T-cell (primary cell): ENCODE results near the gene FNBP1L. TPM values are rescaled to one million over a fixed set of nuclear protein-coding genes. Genes with fewer than 3 reads are reported as not detected.
A peak's percentile ranks its signal among the peaks of the same experiment; 100 is the strongest.

ENCODE experiments used
- ATAC-seq, 4 experiments: fragments of 200-7000 bp in 3 of 4; fragments of 150-1000 bp in 1 of 4; cut with Tn5 transposase; replicated peaks in 1 of 4; 1 replicate in 3 of 4; 2 replicates in 1 of 4; pipeline ENCODE4 v1.10.0; 2021; ENCODE audit warnings: moderate library complexity in 3 of 4, mild to moderate bottlenecking in 2 of 4, moderate number of reproducible peaks in 1 of 4
- CTCF ChIA-PET, 2 donors: fragments of 300-600 bp; sonication (Branson Sonifier 250); formaldehyde crosslinking; loops; one replicate each; lab custom pipeline; 2022; ENCODE audit warnings: antibody characterized with exemption in 2 of 2; lab: Charles Lee
- POLR2A ChIA-PET, 2 donors: fragments of 300-600 bp; sonication (Branson Sonifier 250); formaldehyde crosslinking; loops; one replicate each; lab custom pipeline; 2022; ENCODE audit warnings: antibody characterized with exemption in 2 of 2; lab: Charles Lee
- DNase-seq, 35 experiments: peaks; one replicate each; pipeline versions ENCODE4 v3.0.0 to v3.0.0-alpha.2; 2013 to 2023
- H3K27ac ChIP-seq: one replicate; pipeline ENCODE4 v1.5.1; 2013; ENCODE audit warnings: low read length
- H3K27me3 ChIP-seq, 2 experiments: replicated peaks in 1 of 2; 1 replicate in 1 of 2; 2 replicates in 1 of 2; pipeline versions ENCODE4 v1.6.1 to v1.7.0; 2013; ENCODE audit warnings: low read length in 1 of 2, mixed read lengths in 1 of 2; ENCODE audit not compliant: control insufficient read depth in 2 of 2, insufficient read depth in 2 of 2; ENCODE audit errors: extremely low read depth in 1 of 2
- H3K36me3 ChIP-seq, 2 donors: 1 replicate in 1 of 2; 2 replicates in 1 of 2; pipeline versions ENCODE4 v1.6.1 to v1.7.0; 2013; ENCODE audit warnings: low read length in 1 of 2; ENCODE audit not compliant: control insufficient read depth in 2 of 2, insufficient read depth in 1 of 2; ENCODE audit errors: extremely low read depth in 1 of 2
- H3K4me1 ChIP-seq, 2 experiments: 1 replicate in 1 of 2; 2 replicates in 1 of 2; pipeline versions ENCODE4 v1.6.1 to v1.7.0; 2013; ENCODE audit warnings: low read length in 2 of 2, mixed read lengths in 1 of 2; ENCODE audit not compliant: insufficient read depth in 2 of 2, control insufficient read depth in 1 of 2; ENCODE audit errors: extremely low read depth in 1 of 2
- H3K4me3 ChIP-seq, 2 donors: 1 replicate in 1 of 2; 2 replicates in 1 of 2; pipeline versions ENCODE4 v1.5.1 to v1.7.0; 2013; ENCODE audit warnings: mild to moderate bottlenecking in 2 of 2, low read length in 1 of 2, moderate library complexity in 1 of 2; ENCODE audit not compliant: control insufficient read depth in 1 of 2; ENCODE audit errors: extremely low read depth in 1 of 2
- H3K9me3 ChIP-seq: 2 replicates; pipeline ENCODE4 v1.7.0; 2013
- H3K27ac Mint-ChIP-seq, 2 donors: one replicate each; pipeline ENCODE4 v1.8.0; 2020 to 2021; ENCODE audit warnings: mild to moderate bottlenecking in 2 of 2, mixed read lengths in 2 of 2
- H3K27me3 Mint-ChIP-seq, 2 donors: one replicate each; pipeline ENCODE4 v1.8.0; 2021 to 2022; ENCODE audit warnings: mixed read lengths in 2 of 2
- H3K36me3 Mint-ChIP-seq: one replicate; pipeline ENCODE4 v1.8.0; 2021; ENCODE audit warnings: mixed read lengths
- H3K4me1 Mint-ChIP-seq, 3 donors: one replicate each; pipeline ENCODE4 v1.8.0; 2020 to 2022; ENCODE audit warnings: mixed read lengths in 3 of 3, mild to moderate bottlenecking in 1 of 3
- H3K4me3 Mint-ChIP-seq, 3 donors: one replicate each; pipeline ENCODE4 v1.8.0; 2020 to 2022; ENCODE audit warnings: mild to moderate bottlenecking in 3 of 3, mixed read lengths in 3 of 3, moderate library complexity in 3 of 3
- H3K9me3 Mint-ChIP-seq, 3 donors: one replicate each; pipeline ENCODE4 v1.8.0; 2020 to 2022; ENCODE audit warnings: mixed read lengths in 3 of 3
- WGBS: methylation state at CpG from one replicate; pipeline ENCODE4 v1.1.5; 2013; ENCODE audit warnings: missing lambda C conversion rate; ENCODE audit not compliant: insufficient coverage; 5-methylcytosine and 5-hydroxymethylcytosine counted together
- total RNA-seq, 35 experiments: library from RNA in 6 of 35; stranded (reverse) in 6 of 35; fragments of 120-200 nt in 1 of 35; gene quantifications; one replicate each; pipeline versions ENCODE4 v1.2.1 to v1.2.4 and lab custom pipeline; 2013 to 2026

Gene FNBP1L
- total RNA-seq, 5 donors from 2014 or later (not counting 1 experiment from before 2014, with no cell fraction given): 1.2 to 3.2 (median 1.6) TPM

GRCh38 chr1:93440272-93440671, 7.6 kb upstream of the FNBP1L start:
- Histone ChIP-seq H3K27me3 (peaks cover 0 to 2% of the 10 kb centered on the region in 2 experiments), H3K27ac (no peak overlapping the region), H3K4me3 (no peak overlapping the region), H3K9me3 (no peaks in the 10 kb centered on the region), H3K4me1 (no peaks in the 10 kb centered on the region), H3K36me3 (no peaks in the 10 kb centered on the region)
- no peaks in the 10 kb centered on the region for H3K36me3 Mint-ChIP-seq
- POLR2A ChIA-PET: interaction anchor here in 1 of 2 donors (0.6 kb wide), 1 partner anchor 137 kb away, joined by 3 read pairs; no protein-coding TSS in a partner anchor
- DNase-seq (no peak), ATAC-seq (no peak)
- whole genome bisulfite sequencing: no CpG with 5 or more reads among the region's 4 CpGs
- H3K9me3 Mint-ChIP-seq: no peaks in the 10 kb centered on the region
- no peak overlapping the region for H3K27ac Mint-ChIP-seq
- H3K4me1 Mint-ChIP-seq: peaks cover 0 to 8% (median 2%) of the 10 kb centered on the region in 3 donors
- no peak overlapping the region for H3K4me3 Mint-ChIP-seq
- CTCF ChIA-PET: interaction anchor here in 1 of 2 donors (0.6 to 0.7 kb wide), 3 partner anchors 102 to 481 kb away, joined by 3 to 4 read pairs (median 3); no protein-coding TSS in a partner anchor
- peaks cover 4 to 7% of the 10 kb centered on the region in 2 donors for H3K27me3 Mint-ChIP-seq

- Mint-ChIP-seq H3K27ac (no peak overlapping the region), H3K36me3 (no peaks in the 10 kb centered on the region), H3K4me1 (peaks cover 0 to 8% (median 2%) of the 10 kb centered on the region in 3 donors), H3K9me3 (no peaks in the 10 kb centered on the region), H3K4me3 (no peak overlapping the region), H3K27me3 (peaks cover 5 to 6% of the 10 kb centered on the region in 2 donors)
- Histone ChIP-seq H3K9me3 (no peaks in the 10 kb centered on the region), H3K27ac (no peak overlapping the region), H3K27me3 (peaks cover 0 to 2% of the 10 kb centered on the region in 2 experiments), H3K36me3 (no peaks in the 10 kb centered on the region), H3K4me3 (no peak overlapping the region), H3K4me1 (no peaks in the 10 kb centered on the region)
- DNase-seq: no peak
- no peak for ATAC-seq
- POLR2A ChIA-PET: no interaction called here
- CTCF ChIA-PET: interaction anchor here in 1 of 2 donors (0.6 kb wide), 1 partner anchor 102 kb away, joined by 3 read pairs; no protein-coding TSS in a partner anchor
- no CpG with 5 or more reads among the region's 4 CpGs for WGBS
Observed at GRCh38 chr1:93440706-93441105, 7.2 kb upstream of the FNBP1L start.

- Histone ChIP-seq H3K4me3 (no peak overlapping the region), H3K4me1 (no peaks in the 10 kb centered on the region), H3K9me3 (no peaks in the 10 kb centered on the region), H3K27me3 (peaks cover 0 to 8% of the 10 kb centered on the region in 2 experiments), H3K36me3 (no peaks in the 10 kb centered on the region), H3K27ac (no peak overlapping the region)
- Mint-ChIP-seq H3K4me1 (peaks cover 2 to 10% (median 2%) of the 10 kb centered on the region in 3 donors), H3K4me3 (no peak overlapping the region), H3K36me3 (no peaks in the 10 kb centered on the region), H3K27ac (no peak overlapping the region), H3K9me3 (no peaks in the 10 kb centered on the region), H3K27me3 (peaks cover 6 to 7% of the 10 kb centered on the region in 2 donors)
- CTCF ChIA-PET: no interaction called here
- DNase-seq (no peak), ATAC-seq (no peak)
- POLR2A ChIA-PET: no interaction called here
Observed at GRCh38 chr1:93441589-93441988, 6.3 kb upstream of the FNBP1L start.

DNA sequence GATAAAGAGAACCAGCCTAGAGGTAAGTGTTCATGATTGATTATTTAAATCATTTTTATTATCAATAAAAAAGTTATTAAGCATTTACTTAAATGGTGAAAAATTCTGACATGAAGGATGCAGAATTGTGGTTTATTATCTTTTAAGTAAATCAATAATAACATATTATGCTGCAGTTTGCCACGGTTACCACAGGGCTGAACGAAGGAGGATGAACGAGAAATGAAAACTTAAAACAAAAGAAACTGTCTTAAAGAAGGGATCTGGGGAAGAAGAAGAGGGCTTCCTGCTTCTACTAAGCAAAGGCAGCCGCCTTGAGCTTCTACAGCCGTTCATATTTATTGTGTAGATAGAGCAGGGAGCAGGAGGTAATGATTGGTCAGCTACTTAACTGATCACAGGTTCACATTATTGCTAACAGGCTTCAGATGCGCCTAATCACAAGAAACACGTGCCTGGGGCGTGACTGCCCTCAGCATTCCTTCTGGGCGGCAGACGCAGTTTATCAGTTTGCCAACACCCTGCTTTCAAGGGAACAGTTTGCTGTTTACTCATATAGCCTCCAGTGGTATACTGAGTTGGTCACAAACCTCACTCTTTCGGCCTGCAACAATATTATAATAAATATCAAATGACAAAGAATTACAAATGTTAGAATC, 5.8 kb upstream of the FNBP1L start:
- ATAC-seq (no peak), DNase-seq (no peak)
- no peak overlapping the region for H3K27ac ChIP-seq
- peaks cover 0 to under 1% of the 10 kb centered on the region in 2 experiments for H3K4me1 ChIP-seq
- Mint-ChIP-seq H3K4me1 (peaks cover 4 to 15% (median 8%) of the 10 kb centered on the region in 3 donors), H3K27ac (peak overlapping the region in 1 of 2 donors; percentile 12), H3K9me3 (no peaks in the 10 kb centered on the region), H3K4me3 (no peak overlapping the region), H3K27me3 (peaks cover 8 to 12% of the 10 kb centered on the region in 2 donors), H3K36me3 (no peaks in the 10 kb centered on the region)
- 78% methylated on average over 6 of the region's 11 CpGs for WGBS
- H3K4me3 ChIP-seq: no peak overlapping the region
- peaks cover 0 to 11% of the 10 kb centered on the region in 2 experiments for H3K27me3 ChIP-seq
- H3K36me3 ChIP-seq: no peaks in the 10 kb centered on the region
- no peaks in the 10 kb centered on the region for H3K9me3 ChIP-seq
- CTCF ChIA-PET: no interaction called here
- POLR2A ChIA-PET: no interaction called here

DNA sequence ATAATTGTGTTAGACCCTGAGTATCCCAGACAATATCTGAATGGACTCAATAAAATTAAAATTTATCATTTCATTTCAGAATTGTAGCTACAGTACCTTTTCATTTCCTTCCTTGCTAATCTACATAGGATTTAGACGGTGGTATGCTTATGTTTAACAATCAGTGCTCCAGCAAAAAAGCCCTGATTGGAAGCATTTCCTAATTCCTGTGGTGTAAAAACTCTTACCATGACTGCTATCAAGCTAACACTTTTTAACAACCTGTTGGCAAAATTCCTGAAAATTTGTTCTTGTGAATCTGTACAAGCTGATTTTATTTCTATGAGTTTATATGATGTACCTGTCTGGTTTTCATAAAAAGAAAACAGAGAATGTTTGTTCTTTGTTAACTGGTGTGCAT, 5.2 kb upstream of the FNBP1L start:
- H3K36me3 Mint-ChIP-seq: no peaks in the 10 kb centered on the region
- H3K4me1 Mint-ChIP-seq: peaks cover 9 to 19% (median 14%) of the 10 kb centered on the region in 3 donors
- no peak overlapping the region for H3K27ac ChIP-seq
- DNase-seq (no peak), ATAC-seq (no peak)
- ChIA-PET CTCF (no interaction called here), POLR2A (no interaction called here)
- H3K27ac Mint-ChIP-seq: no peak overlapping the region
- H3K4me3 ChIP-seq: no peak overlapping the region
- no CpG with 5 or more reads among the region's 1 CpG for WGBS
- H3K27me3 Mint-ChIP-seq: peaks cover 8 to 16% of the 10 kb centered on the region in 2 donors
- peaks cover 4 to 6% of the 10 kb centered on the region in 2 experiments for H3K4me1 ChIP-seq
- H3K9me3 Mint-ChIP-seq: no peaks in the 10 kb centered on the region
- no peak overlapping the region for H3K4me3 Mint-ChIP-seq
- no peaks in the 10 kb centered on the region for H3K9me3 ChIP-seq
- no peaks in the 10 kb centered on the region for H3K36me3 ChIP-seq
- H3K27me3 ChIP-seq: peaks cover 0 to 15% of the 10 kb centered on the region in 2 experiments

DNA sequence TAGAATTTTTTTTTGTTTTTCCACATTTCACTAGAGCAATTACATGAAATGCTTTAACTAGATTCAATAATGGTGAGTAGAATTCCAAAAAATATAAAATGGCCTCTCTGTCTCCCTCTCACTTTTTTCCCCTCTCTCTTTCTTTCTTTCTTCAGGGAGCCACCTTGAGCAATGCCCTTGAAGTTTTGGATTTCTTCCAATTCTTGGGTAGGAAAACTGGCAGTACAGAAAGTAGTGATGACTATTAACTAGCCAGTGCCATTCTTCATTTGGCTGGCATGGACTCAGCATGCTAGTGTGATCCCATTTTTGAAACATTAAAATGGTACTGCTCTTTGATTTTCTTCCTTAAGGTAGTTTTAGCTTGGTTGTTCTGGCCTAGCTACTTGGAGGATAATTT, 4.5 kb upstream of the FNBP1L start:
- Histone ChIP-seq H3K27ac (no peak overlapping the region), H3K9me3 (no peaks in the 10 kb centered on the region), H3K4me3 (no peak overlapping the region), H3K36me3 (no peaks in the 10 kb centered on the region), H3K4me1 (peaks cover 4 to 12% of the 10 kb centered on the region in 2 experiments), H3K27me3 (peaks cover 0 to 21% of the 10 kb centered on the region in 2 experiments)
- peaks cover 7 to 16% (median 14%) of the 10 kb centered on the region in 3 donors for H3K4me1 Mint-ChIP-seq
- H3K36me3 Mint-ChIP-seq: no peaks in the 10 kb centered on the region
- DNase-seq (no peak), ATAC-seq (no peak)
- no peaks in the 10 kb centered on the region for H3K9me3 Mint-ChIP-seq
- POLR2A ChIA-PET: no interaction called here
- no peak overlapping the region for H3K4me3 Mint-ChIP-seq
- CTCF ChIA-PET: no interaction called here
- peaks cover 8 to 18% of the 10 kb centered on the region in 2 donors for H3K27me3 Mint-ChIP-seq
- H3K27ac Mint-ChIP-seq: no peak overlapping the region
